Natural killer cell (primary cell): ENCODE data around the gene M1AP. TPM values are rescaled to one million over a fixed set of nuclear protein-coding genes. Genes with fewer than 3 reads are reported as not detected.
A peak's percentile ranks its signal among the peaks of the same experiment; 100 is the strongest.

Source experiments
- ATAC-seq, 3 donors: fragments of 150-1000 bp in 2 of 3; fragments of 200-7000 bp in 1 of 3; cut with Tn5 transposase; 1 replicate in 1 of 3; 2 replicates in 2 of 3; pipeline ENCODE4 v1.10.0; 2021; ENCODE audit warnings: mild to moderate bottlenecking in 2 of 3, moderate library complexity in 2 of 3
- DNase-seq, 2 donors: peaks; one replicate each; pipeline versions ENCODE4 v3.0.0 to v3.0.0-alpha.2; 2013 to 2021; ENCODE audit warnings: mixed read lengths in 1 of 2
- H3K27ac ChIP-seq: one replicate; pipeline ENCODE4 v1.5.1; 2013; ENCODE audit warnings: mild to moderate bottlenecking, low read length
- H3K27me3 ChIP-seq: one replicate; pipeline ENCODE4 v1.6.1; 2013; ENCODE audit warnings: low read length; ENCODE audit not compliant: control insufficient read depth, insufficient read depth
- H3K36me3 ChIP-seq: one replicate; pipeline ENCODE4 v1.6.1; 2013; ENCODE audit warnings: low read length; ENCODE audit not compliant: control insufficient read depth, insufficient read depth
- H3K4me1 ChIP-seq: one replicate; pipeline ENCODE4 v1.6.1; 2013; ENCODE audit warnings: low read length; ENCODE audit not compliant: control insufficient read depth, insufficient read depth
- H3K4me3 ChIP-seq: one replicate; pipeline ENCODE4 v1.5.1; 2013; ENCODE audit warnings: low read length
- H3K9me3 ChIP-seq: one replicate; pipeline ENCODE4 v1.6.1; 2013; ENCODE audit warnings: low read length; ENCODE audit not compliant: control insufficient read depth, insufficient read depth
- H3K27ac Mint-ChIP-seq, 2 donors: one replicate each; pipeline ENCODE4 v1.8.0; 2022; ENCODE audit warnings: mild to moderate bottlenecking in 2 of 2, mixed read lengths in 2 of 2, moderate library complexity in 1 of 2
- H3K27me3 Mint-ChIP-seq, 2 donors: one replicate each; pipeline ENCODE4 v1.8.0; 2022; ENCODE audit warnings: low read depth in 2 of 2, mixed read lengths in 2 of 2
- H3K36me3 Mint-ChIP-seq: one replicate; pipeline ENCODE4 v1.8.0; 2022; ENCODE audit warnings: mixed read lengths
- H3K4me1 Mint-ChIP-seq, 2 donors: one replicate each; pipeline ENCODE4 v1.8.0; 2022; ENCODE audit warnings: mixed read lengths in 2 of 2
- H3K4me3 Mint-ChIP-seq: one replicate; pipeline ENCODE4 v1.8.0; 2022; ENCODE audit warnings: mild to moderate bottlenecking, moderate library complexity, mixed read lengths
- H3K9me3 Mint-ChIP-seq, 2 donors: one replicate each; pipeline ENCODE4 v1.8.0; 2022; ENCODE audit warnings: mixed read lengths in 2 of 2
- CTCF ChIP-seq: fragments of 200-600 bp; IDR thresholded peaks from one replicate; pipeline ENCODE4 v1.8.0; 2022; ENCODE audit warnings: antibody characterized with exemption
- WGBS: methylation state at CpG from one replicate; pipeline ENCODE4 v1.1.7; 2013; ENCODE audit warnings: missing lambda C conversion rate; ENCODE audit not compliant: insufficient coverage; 5-methylcytosine and 5-hydroxymethylcytosine counted together
- intact Hi-C: fragments of 100-400 bp; cut with micrococcal nuclease; formaldehyde crosslinking; loops from one replicate; pipeline ENCODE4 v1.14.2; 2022
- total RNA-seq, 4 donors: library from RNA; stranded (reverse); fragments of 120-200 nt in 1 of 4; gene quantifications; one replicate each; pipeline versions ENCODE4 v1.2.3 to v1.2.4, GENCODE V29; 2013 to 2022

Gene M1AP
- total RNA-seq, 3 donors from 2014 or later (not counting 1 experiment from before 2014, with no cell fraction given), result not detected

DNA sequence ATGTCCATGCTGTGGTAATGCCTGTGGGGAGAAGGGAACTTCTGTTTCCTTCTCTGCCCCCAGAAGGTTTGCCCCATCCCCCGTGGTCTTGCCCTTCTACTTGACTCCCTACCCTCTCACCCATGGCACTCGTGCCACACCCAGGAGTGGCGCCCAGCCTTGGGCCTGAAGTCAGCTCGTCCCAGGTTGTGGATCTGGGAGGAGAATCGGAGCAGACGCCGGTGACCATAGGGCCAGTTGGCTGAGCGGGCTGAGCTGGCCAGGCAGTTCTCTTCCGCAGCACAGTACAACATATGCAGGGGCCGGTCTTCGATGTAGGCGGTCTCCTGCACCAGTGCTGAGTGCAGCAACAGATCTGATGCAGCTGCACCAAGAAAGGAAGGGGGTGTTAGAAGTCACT is 113.7 kb downstream of the M1AP start:
- H3K4me1 Mint-ChIP-seq, result peaks cover 17 to 25% of the 10 kb centered on the region in 2 donors
- intact Hi-C loops, result no loop called here
- Histone ChIP-seq H3K36me3 (peaks cover 13% of the 10 kb centered on the region), H3K27ac (no peak overlapping the region), H3K4me1 (peaks cover 20% of the 10 kb centered on the region), H3K27me3 (no peaks in the 10 kb centered on the region), H3K9me3 (no peaks in the 10 kb centered on the region), H3K4me3 (no peak overlapping the region)
- ATAC-seq, result no peak
- no peak for TF ChIP-seq CTCF
- WGBS, result 97% methylated on average over 11 of the region's 12 CpGs
- no peak overlapping the region for H3K27ac Mint-ChIP-seq
- H3K36me3 Mint-ChIP-seq, result no peaks in the 10 kb centered on the region
- peaks cover 18 to 26% of the 10 kb centered on the region in 2 donors for H3K27me3 Mint-ChIP-seq
- H3K9me3 Mint-ChIP-seq, result no peaks in the 10 kb centered on the region
- DNase-seq, result no peak
- H3K4me3 Mint-ChIP-seq, result no peak overlapping the region

- Mint-ChIP-seq H3K27ac (no peak overlapping the region), H3K36me3 (no peaks in the 10 kb centered on the region), H3K4me1 (peaks cover 25 to 33% of the 10 kb centered on the region in 2 donors), H3K27me3 (peaks cover 12 to 16% of the 10 kb centered on the region in 2 donors), H3K9me3 (no peaks in the 10 kb centered on the region), H3K4me3 (no peak overlapping the region)
- WGBS, result 96% methylated on average over 4 of the region's 4 CpGs
- Histone ChIP-seq H3K36me3 (peaks cover 13% of the 10 kb centered on the region), H3K4me3 (no peak overlapping the region), H3K27me3 (no peaks in the 10 kb centered on the region), H3K4me1 (peaks cover 23% of the 10 kb centered on the region), H3K9me3 (no peaks in the 10 kb centered on the region), H3K27ac (no peak overlapping the region)
- no peak for TF ChIP-seq CTCF
- no peak for DNase-seq
- no peak for ATAC-seq
- intact Hi-C loops, result loop anchor here (2.0 kb wide), 1 partner anchor 283 kb away; no protein-coding TSS in a partner anchor
These were observed 114.7 kb downstream of the M1AP start for GRCh38 chr2:74533464-74533863.

- ATAC-seq (no peak), DNase-seq (peak in 1 of 2 donors; percentile 72)
- H3K27me3 ChIP-seq, result no peaks in the 10 kb centered on the region
- Mint-ChIP-seq H3K4me3 (peak overlapping the region; percentile 58), H3K27me3 (peaks cover 3 to 4% of the 10 kb centered on the region in 2 donors), H3K9me3 (no peaks in the 10 kb centered on the region), H3K36me3 (no peaks in the 10 kb centered on the region), H3K4me1 (peaks cover 32 to 40% of the 10 kb centered on the region in 2 donors), H3K27ac (peak overlapping the region; percentile 94 to 95)
- intact Hi-C loops, result loop anchor here (1.0 to 2.0 kb wide), 2 partner anchors 49 to 281 kb away; partner anchors contain the start of gene TTC31
- H3K9me3 ChIP-seq, result no peaks in the 10 kb centered on the region
- H3K36me3 ChIP-seq, result peaks cover 23% of the 10 kb centered on the region
- peak; percentile 39 for TF ChIP-seq CTCF
- H3K27ac ChIP-seq, result no peak overlapping the region
- peaks cover 31% of the 10 kb centered on the region for H3K4me1 ChIP-seq
- no peak overlapping the region for H3K4me3 ChIP-seq
These were observed 115.9 kb downstream of the M1AP start for GRCh38 chr2:74532222-74532621.

- Mint-ChIP-seq H3K4me1 (peaks cover 32 to 43% of the 10 kb centered on the region in 2 donors), H3K9me3 (no peaks in the 10 kb centered on the region), H3K4me3 (no peak overlapping the region), H3K27me3 (no peaks in the 10 kb centered on the region), H3K27ac (peak overlapping the region; percentile 94 to 95), H3K36me3 (peaks cover 3% of the 10 kb centered on the region)
- 86% methylated on average over 7 of the region's 7 CpGs for WGBS
- Histone ChIP-seq H3K4me3 (no peak overlapping the region), H3K27me3 (no peaks in the 10 kb centered on the region), H3K27ac (peak overlapping the region; percentile 95), H3K4me1 (peaks cover 31% of the 10 kb centered on the region), H3K9me3 (no peaks in the 10 kb centered on the region), H3K36me3 (peaks cover 29% of the 10 kb centered on the region)
- intact Hi-C loops, result loop anchor here (1.0 to 2.0 kb wide), 2 partner anchors 48 to 281 kb away; partner anchors contain the start of gene TTC31
- ATAC-seq, result no peak
- TF ChIP-seq CTCF, result no peak
- DNase-seq, result no peak
These were observed 116.5 kb downstream of the M1AP start for GRCh38 chr2:74531666-74532065.
